Gastrocnemius medialis (tissue), 4 donors: ENCODE measurements around the gene IFNA2. TPM values are rescaled to one million over a fixed set of nuclear protein-coding genes. Genes with fewer than 3 reads are reported as not detected.
A peak's percentile ranks its signal among the peaks of the same experiment; 100 is the strongest.

Source experiments
- ATAC-seq, 2 donors: fragments of 150-250 bp; one replicate each; pipeline ENCODE4 v1.9.1; 2016
- DNase-seq, 2 donors: peaks; one replicate each; pipeline ENCODE4 v3.0.0-alpha.2; 2019
- H3K27ac ChIP-seq, 4 donors: fragments of 200-600 bp; sonication (generic); 1 replicate in 1 of 4; 2 replicates in 3 of 4; pipeline ENCODE4 v1.5.1; 2016 to 2018; ENCODE audit warnings: mild to moderate bottlenecking in 2 of 4, moderate library complexity in 1 of 4
- H3K27me3 ChIP-seq, 3 donors: fragments of 200-600 bp; sonication (generic) in 2 of 3; 1 replicate in 1 of 3; 2 replicates in 2 of 3; pipeline versions ENCODE4 v1.5.1 to v1.6.0; 2016 to 2019; ENCODE audit warnings: mild to moderate bottlenecking in 1 of 3, moderate library complexity in 1 of 3
- H3K36me3 ChIP-seq, 2 donors: fragments of 200-600 bp; sonication (generic) in 1 of 2; one replicate each; pipeline ENCODE4 v1.5.1; 2017 to 2018
- H3K4me1 ChIP-seq, 2 donors: fragments of 200-600 bp; sonication (generic) in 1 of 2; one replicate each; pipeline ENCODE4 v1.5.1; 2016 to 2017; ENCODE audit warnings: mild to moderate bottlenecking in 2 of 2
- H3K4me3 ChIP-seq, 4 donors: fragments of 200-600 bp; sonication (generic) in 3 of 4; 1 replicate in 1 of 4; 2 replicates in 3 of 4; pipeline ENCODE4 v1.5.1; 2016 to 2019; ENCODE audit warnings: mild to moderate bottlenecking in 2 of 4
- H3K9me3 ChIP-seq, 3 donors: fragments of 200-600 bp; sonication (generic) in 2 of 3; 1 replicate in 1 of 3; 2 replicates in 2 of 3; pipeline ENCODE4 v1.5.1; 2016 to 2019
- POLR2A ChIP-seq, 2 donors: fragments of 450-650 bp; IDR thresholded peaks; one replicate each; pipeline ENCODE4 v1.6.1; 2017; ENCODE audit warnings: antibody characterized with exemption in 2 of 2, mild to moderate bottlenecking in 2 of 2, moderate library complexity in 2 of 2
- in situ Hi-C, 4 donors: fragments of 200-750 bp; cut with MboI; loops; one replicate each; pipeline versions ENCODE4 v1.15.0 to v1.8.0; 2017; ENCODE audit warnings: low sequenced_read_pairs in 4 of 4
- intact Hi-C: fragments of 100-400 bp; cut with DNase I; formaldehyde crosslinking; loops from one replicate; pipeline ENCODE4 v1.15.1; 2023; ENCODE audit warnings: low total_unique reads
- total RNA-seq, 4 donors: library from RNA; depleted of rRNA; stranded (reverse); fragments of >200 nt; gene quantifications; one replicate each; pipeline versions ENCODE4 v1.1.0 to v1.2.3, GENCODE V29; 2016
- TF ChIP-seq, protein P1 (sequence below), 5 experiments: fragments of 450-650 bp in 3 of 5; fragments of 200-600 bp in 2 of 5; sonication (generic) in 2 of 5; IDR thresholded peaks in 4 of 5; conservative IDR thresholded peaks in 1 of 5; 1 replicate in 4 of 5; 2 replicates in 1 of 5; pipeline ENCODE4 v1.5.1; 2016 to 2019; ENCODE audit warnings: antibody characterized with exemption in 5 of 5, mild to moderate bottlenecking in 3 of 5, moderate library complexity in 3 of 5

IFNA2 gene
- total RNA-seq, 4 donors from 2014 or later, result not detected

DNA sequence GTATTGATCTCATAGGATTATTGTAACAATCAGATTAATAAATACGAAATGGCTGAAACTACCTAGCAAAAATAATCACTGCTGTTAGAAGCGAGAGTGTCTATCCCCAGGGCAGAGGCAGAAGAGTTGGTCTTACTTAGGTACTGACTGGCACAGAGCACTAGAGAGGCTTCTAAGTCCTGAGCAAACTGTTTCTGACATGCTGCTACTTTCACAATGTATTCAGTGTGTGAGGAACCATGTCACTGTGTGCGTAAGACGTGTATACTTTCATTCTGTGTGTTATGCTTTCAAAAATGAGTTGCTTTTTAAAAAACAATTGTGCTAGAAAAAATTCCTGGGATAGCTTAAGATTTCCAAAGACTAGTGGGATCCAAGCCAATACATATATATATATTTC, 44.5 kb downstream of the IFNA2 start:
- intact Hi-C loops, result loop anchor here (1.0 kb wide), 1 partner anchor 42 kb away; no protein-coding TSS in a partner anchor
- Histone ChIP-seq H3K9me3 (no peaks in the 10 kb centered on the region), H3K4me1 (no peaks in the 10 kb centered on the region), H3K4me3 (no peak overlapping the region), H3K36me3 (no peaks in the 10 kb centered on the region), H3K27me3 (no peaks in the 10 kb centered on the region), H3K27ac (no peak overlapping the region)
- TF ChIP-seq, protein P1, sequence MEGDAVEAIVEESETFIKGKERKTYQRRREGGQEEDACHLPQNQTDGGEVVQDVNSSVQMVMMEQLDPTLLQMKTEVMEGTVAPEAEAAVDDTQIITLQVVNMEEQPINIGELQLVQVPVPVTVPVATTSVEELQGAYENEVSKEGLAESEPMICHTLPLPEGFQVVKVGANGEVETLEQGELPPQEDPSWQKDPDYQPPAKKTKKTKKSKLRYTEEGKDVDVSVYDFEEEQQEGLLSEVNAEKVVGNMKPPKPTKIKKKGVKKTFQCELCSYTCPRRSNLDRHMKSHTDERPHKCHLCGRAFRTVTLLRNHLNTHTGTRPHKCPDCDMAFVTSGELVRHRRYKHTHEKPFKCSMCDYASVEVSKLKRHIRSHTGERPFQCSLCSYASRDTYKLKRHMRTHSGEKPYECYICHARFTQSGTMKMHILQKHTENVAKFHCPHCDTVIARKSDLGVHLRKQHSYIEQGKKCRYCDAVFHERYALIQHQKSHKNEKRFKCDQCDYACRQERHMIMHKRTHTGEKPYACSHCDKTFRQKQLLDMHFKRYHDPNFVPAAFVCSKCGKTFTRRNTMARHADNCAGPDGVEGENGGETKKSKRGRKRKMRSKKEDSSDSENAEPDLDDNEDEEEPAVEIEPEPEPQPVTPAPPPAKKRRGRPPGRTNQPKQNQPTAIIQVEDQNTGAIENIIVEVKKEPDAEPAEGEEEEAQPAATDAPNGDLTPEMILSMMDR (IDR thresholded peaks at IDR 0.05 in 4 of 5, conservative IDR thresholded peaks at IDR 0.05 in 1 of 5), result no peak
- TF ChIP-seq POLR2A (IDR thresholded peaks at IDR 0.05), result no peak
- ATAC-seq (no peak), DNase-seq (no peak)
- in situ Hi-C loops, result loop anchor here in 2 of 4 donors (25.0 kb wide), 1 partner anchor 647 kb away; the partner anchor contains the start of genes CDKN2A (in 2 of the 2) and CDKN2B-AS1 (in 2 of the 2)

DNA sequence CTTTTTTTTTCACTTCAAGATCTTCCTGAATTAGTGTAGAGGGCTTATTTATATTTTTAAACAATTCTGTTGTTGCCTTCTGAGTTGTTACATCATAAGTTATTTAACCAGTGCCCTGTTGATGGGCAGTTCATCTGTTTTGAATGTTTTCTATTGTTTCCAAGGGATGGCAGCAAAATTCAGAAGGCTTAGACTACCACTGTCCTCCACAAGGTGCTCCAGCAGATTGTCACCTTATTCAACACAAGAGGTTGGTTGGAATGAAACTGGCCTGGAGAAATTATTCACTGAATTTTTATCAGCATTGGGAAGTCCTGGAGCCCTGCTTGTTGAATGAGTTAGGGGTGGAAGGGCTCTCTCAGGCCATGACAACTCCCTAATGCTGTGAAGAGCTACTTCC, 48.7 kb downstream of the IFNA2 start:
- Histone ChIP-seq H3K4me3 (no peak overlapping the region), H3K9me3 (no peaks in the 10 kb centered on the region), H3K36me3 (no peaks in the 10 kb centered on the region), H3K4me1 (peaks cover 29% of the 10 kb centered on the region in 2 donors), H3K27me3 (no peaks in the 10 kb centered on the region), H3K27ac (no peak overlapping the region)
- intact Hi-C loops (no loop called here), in situ Hi-C loops (loop anchor here in 2 of 4 donors (25.0 kb wide), 1 partner anchor 651 kb away; the partner anchor contains the start of genes CDKN2A (in 2 of the 2) and CDKN2B-AS1 (in 2 of the 2))
- no peak for TF ChIP-seq POLR2A (IDR thresholded peaks at IDR 0.05)
- TF ChIP-seq, protein P1 (IDR thresholded peaks at IDR 0.05 in 4 of 5, conservative IDR thresholded peaks at IDR 0.05 in 1 of 5), result no peak
- no peak for DNase-seq
- ATAC-seq, result no peak

DNA sequence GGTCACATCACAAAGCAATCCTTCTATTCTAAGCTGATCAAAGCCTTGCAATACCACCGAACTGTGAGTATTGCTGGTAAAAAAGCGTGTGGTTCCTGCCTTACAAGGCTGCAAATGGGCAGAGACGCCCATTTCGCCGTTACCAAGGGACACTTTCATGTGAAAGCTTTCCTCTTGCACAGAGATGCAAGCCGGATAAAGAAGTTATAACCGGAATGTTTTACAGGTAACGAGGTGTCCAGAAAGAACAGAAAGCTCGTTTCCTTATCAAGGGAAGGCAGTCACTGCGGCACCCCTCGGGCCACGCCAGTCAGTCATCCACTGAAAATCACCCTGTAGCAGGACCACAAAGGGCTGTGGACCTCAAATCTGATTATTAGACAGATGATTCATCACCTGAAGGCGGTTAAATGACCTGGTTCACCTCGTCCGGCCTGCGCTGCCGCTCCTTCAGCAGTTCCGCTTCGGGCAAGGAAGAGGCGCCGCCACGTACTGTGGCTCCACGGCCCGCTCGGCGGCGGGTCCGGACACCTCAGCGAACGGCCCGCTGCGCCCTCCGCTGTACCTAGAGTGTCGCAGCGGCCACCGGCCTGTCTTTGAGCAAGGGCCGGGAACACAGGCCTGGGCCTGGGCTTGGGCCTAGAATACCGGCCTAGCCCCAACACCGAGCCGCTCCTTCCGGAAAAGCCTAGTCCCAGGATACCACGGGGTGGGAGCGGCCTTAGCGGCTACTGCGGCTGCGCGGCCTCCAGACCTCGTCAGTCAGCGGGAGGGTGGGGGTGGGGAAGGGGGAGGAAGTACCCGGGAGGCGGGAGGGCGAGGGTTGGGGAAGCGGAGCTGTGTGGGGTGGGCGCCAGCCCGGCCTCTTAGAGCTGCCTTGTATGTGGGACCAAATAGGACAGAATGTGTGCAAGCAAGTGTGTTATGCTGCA, 50.2 kb downstream of the IFNA2 start, which contains the start of gene KLHL9:
Gene KLHL9 (minus strand): TSS at position 704 of the 932 bp plus-strand sequence. CDS start 545 bp downstream, at position 159.
- no peaks in the 10 kb centered on the region for H3K27me3 ChIP-seq
- TF ChIP-seq, protein P1 (IDR thresholded peaks at IDR 0.05 in 4 of 5, conservative IDR thresholded peaks at IDR 0.05 in 1 of 5), result peak in 1 of 5 experiments; percentile 13
- peak in 1 of 2 donors; percentile 59 for TF ChIP-seq POLR2A (IDR thresholded peaks at IDR 0.05)
- H3K36me3 ChIP-seq, result no peaks in the 10 kb centered on the region
- H3K27ac ChIP-seq, result peak within 1 kb of the TSS; percentile 87 to 93 (median 92)
- peaks cover 43 to 44% of the 10 kb centered on the region in 2 donors for H3K4me1 ChIP-seq
- in situ Hi-C loops (loop anchor here in 2 of 4 donors (25.0 kb wide), 1 partner anchor 652 kb away; the partner anchor contains the start of genes CDKN2A (in 2 of the 2) and CDKN2B-AS1 (in 2 of the 2)), intact Hi-C loops (loop anchor here (1.0 to 2.0 kb wide), 2 partner anchors 8 to 468 kb away; partner anchors contain the start of gene MTAP)
- DNase-seq (peak; percentile 84 to 87), ATAC-seq (peak; percentile 97)
- peak within 1 kb of the TSS; percentile 68 to 96 (median 90) for H3K4me3 ChIP-seq
- H3K9me3 ChIP-seq, result no peaks in the 10 kb centered on the region

Other genes starting within 250 kb of the IFNA2 start
- gene IFNW1, start 243.6 kb downstream of the IFNA2 start, total RNA-seq, result not detected
- not detected for gene IFNA21, start 218.7 kb downstream of the IFNA2 start, total RNA-seq
- not detected for gene IFNA4, start 197.8 kb downstream of the IFNA2 start, total RNA-seq
- not detected for gene IFNA7, start 183.2 kb downstream of the IFNA2 start, total RNA-seq
- not detected for gene IFNA10, start 178.3 kb downstream of the IFNA2 start, total RNA-seq
- not detected for gene IFNA16, start 168.1 kb downstream of the IFNA2 start, total RNA-seq
- gene IFNA17, start 157.2 kb downstream of the IFNA2 start, total RNA-seq, result not detected
- gene IFNA14, start 145.4 kb downstream of the IFNA2 start, total RNA-seq, result not detected
- not detected for gene IFNA5, start 80.1 kb downstream of the IFNA2 start, total RNA-seq
- 1 to 10 TPM; 5.2 to 8.2 (median 6.5) TPM for gene KLHL9, start 50.0 kb downstream of the IFNA2 start, total RNA-seq
- not detected for gene IFNA6, start 34.5 kb downstream of the IFNA2 start, total RNA-seq
- not detected for gene IFNA13, start 17.3 kb downstream of the IFNA2 start, total RNA-seq
- gene IFNA8, start 23.7 kb upstream of the IFNA2 start, total RNA-seq, result not detected
- gene IFNA1, start 55.0 kb upstream of the IFNA2 start, total RNA-seq, result not detected
- gene IFNE, start 96.9 kb upstream of the IFNA2 start, total RNA-seq, result not detected